Mucosa of gallbladder (tissue), 1 donor: ENCODE data around the gene ARHGAP25. TPM values are rescaled to one million over a fixed set of nuclear protein-coding genes. Genes with fewer than 3 reads are reported as not detected.

ENCODE experiments used
- DNase-seq: peaks from one replicate; pipeline ENCODE4 v3.0.0-alpha.2; 2020; ENCODE audit warnings: low spot score
- total RNA-seq: library from RNA; stranded (reverse); gene quantifications from one replicate; pipeline ENCODE4 v1.2.1, GENCODE V29; 2021
- donor health status: DM: no; HTN: no; CAD: no.

Gene ARHGAP25
- total RNA-seq, 1 donor from 2014 or later, result 12.6 TPM

- no peak for DNase-seq
Observed at GRCh38 chr2:68829749-68830148, 95.1 kb downstream of the ARHGAP25 start.

- DNase-seq, result no peak
Observed at GRCh38 chr2:68831686-68832232, 97.1 kb downstream of the ARHGAP25 start.

- peak; percentile 61 for DNase-seq
Observed at GRCh38 chr2:68832233-68832869, 97.7 kb downstream of the ARHGAP25 start.

GRCh38 chr2:68833162-68833561 lies 98.6 kb downstream of the ARHGAP25 start:
- no peak for DNase-seq

GRCh38 chr2:68834737-68835376 lies 100.2 kb downstream of the ARHGAP25 start:
- DNase-seq, result no peak

- DNase-seq, result no peak
Observed at GRCh38 chr2:68835621-68836020, 101.0 kb downstream of the ARHGAP25 start.

GRCh38 chr2:68837164-68837860 lies 102.7 kb downstream of the ARHGAP25 start:
- DNase-seq, result peak; percentile 60

GRCh38 chr2:68837861-68838341 lies 103.3 kb downstream of the ARHGAP25 start:
- DNase-seq, result no peak

GRCh38 chr2:68838641-68839040 lies 104.0 kb downstream of the ARHGAP25 start:
- no peak for DNase-seq

- no peak for DNase-seq
Observed at GRCh38 chr2:68839260-68839833, 104.7 kb downstream of the ARHGAP25 start.

- DNase-seq, result no peak
Observed at GRCh38 chr2:68845043-68845442, 110.4 kb downstream of the ARHGAP25 start.

- DNase-seq, result no peak
Observed at GRCh38 chr2:68846091-68846490, 111.5 kb downstream of the ARHGAP25 start.

GRCh38 chr2:68847751-68848150 lies 113.1 kb downstream of the ARHGAP25 start:
- DNase-seq, result peak; percentile 34

- DNase-seq, result no peak
Observed at GRCh38 chr2:68849579-68850030, 115.0 kb downstream of the ARHGAP25 start.

GRCh38 chr2:68850524-68850923 lies 115.9 kb downstream of the ARHGAP25 start:
- no peak for DNase-seq

- DNase-seq, result no peak
Observed at GRCh38 chr2:68853035-68853434, 118.4 kb downstream of the ARHGAP25 start.

GRCh38 chr2:68853915-68854314 lies 119.3 kb downstream of the ARHGAP25 start:
- DNase-seq, result no peak

- DNase-seq, result no peak
Observed at GRCh38 chr2:68854476-68854875, 119.9 kb downstream of the ARHGAP25 start.

- no peak for DNase-seq
Observed at GRCh38 chr2:68855550-68855949, 120.9 kb downstream of the ARHGAP25 start.

GRCh38 chr2:68857202-68857845 lies 122.7 kb downstream of the ARHGAP25 start:
- DNase-seq, result no peak

- DNase-seq, result no peak
Observed at GRCh38 chr2:68857855-68858456, 123.3 kb downstream of the ARHGAP25 start.
